GM12892 (cell line): Measurements from ENCODE around the gene BTBD6.

Experiments
- POLR2A ChIP-seq: IDR thresholded peaks from 2 replicates; pipeline ENCODE4 v1.6.1; 2011; ENCODE audit warnings: low read depth, low read length, control low read depth
- POLR2AphosphoS5 ChIP-seq: IDR thresholded peaks from 2 replicates; pipeline ENCODE4 v1.6.1; 2011; ENCODE audit warnings: low read depth, low read length, control low read depth
- TAF1 ChIP-seq: IDR thresholded peaks from 2 replicates; pipeline ENCODE4 v1.6.1; 2011; ENCODE audit warnings: low read depth, mild to moderate bottlenecking, control low read depth, low read length, borderline replicate concordance

- TF ChIP-seq TAF1 (no peak), POLR2A (no peak), POLR2AphosphoS5 (no peak)
Measured at GRCh38 chr14:105249182-105250007, 1.1 kb downstream of the BTBD6 start.
